ENCODE data around the gene VWA3B.
"Not testable (repeated sequence)": the region's sequence is repeated elsewhere in the genome, so short reads cannot be mapped to it uniquely, and the experiment has no call there.

The VWA3B gene

DNA sequence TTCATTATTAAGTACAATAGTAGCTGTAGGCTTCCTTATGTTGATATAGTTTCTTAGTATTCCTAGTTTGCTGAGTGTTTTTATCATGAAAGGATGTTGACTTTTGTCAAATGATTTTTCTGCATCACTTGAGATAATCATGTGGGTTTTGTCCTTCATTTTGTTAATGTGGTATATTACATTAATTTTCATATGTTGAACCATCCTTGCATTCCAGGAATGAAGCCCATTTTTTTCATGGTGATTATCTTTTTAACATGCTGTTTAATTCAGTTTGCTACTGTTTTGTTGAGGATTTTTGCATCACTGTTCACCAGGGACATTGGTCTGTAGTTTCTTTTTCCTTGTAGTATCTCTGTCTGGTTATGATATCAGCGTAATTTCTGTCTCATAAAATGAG lies 176.4 kb downstream of the VWA3B start:
- DNase-seq: no peak

DNA sequence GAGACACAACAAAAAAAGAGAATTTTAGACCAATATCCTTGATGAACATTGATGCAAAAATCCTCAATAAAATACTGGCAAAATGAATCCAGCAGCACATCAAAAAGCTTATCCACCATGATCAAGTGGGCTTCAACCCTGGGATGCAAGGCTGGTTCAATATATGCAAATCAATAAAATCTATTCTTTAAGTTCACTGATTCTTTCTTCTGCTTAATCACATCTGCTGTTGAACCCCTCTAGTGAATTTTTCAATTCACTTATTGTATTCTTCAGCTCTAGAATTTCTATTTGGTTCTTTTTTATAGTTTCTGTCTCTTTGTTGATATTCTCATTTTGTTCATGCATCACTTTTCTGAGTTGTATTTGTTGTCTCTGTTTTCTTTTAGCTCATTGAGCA lies 181.3 kb downstream of the VWA3B start:
- DNase-seq: not testable (repeated sequence)

DNA sequence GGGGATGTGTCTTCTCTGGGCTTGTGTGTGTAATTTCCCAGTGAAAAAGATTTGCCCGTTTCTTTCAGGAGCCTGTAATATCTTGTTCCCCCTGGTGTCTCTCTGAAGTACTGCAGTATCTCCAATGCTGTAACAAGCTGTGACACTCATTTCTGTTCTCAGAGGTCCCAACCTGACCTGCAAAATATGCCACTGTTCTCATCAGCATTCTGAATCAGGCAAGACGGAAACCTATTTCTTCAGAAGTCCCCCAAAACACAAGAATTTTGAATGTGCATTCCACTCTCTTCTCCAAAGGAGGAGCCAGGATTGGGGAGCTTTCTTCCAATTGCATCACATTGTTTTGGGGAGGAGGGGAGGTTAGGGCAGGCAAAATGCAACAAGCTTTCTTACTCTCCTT lies 182.3 kb downstream of the VWA3B start:
- DNase-seq: no peak

GRCh38 chr2:98269830-98270229 lies 182.9 kb downstream of the VWA3B start:
- DNase-seq: no peak

GRCh38 chr2:98277162-98277859 lies 190.3 kb downstream of the VWA3B start:
- DNase-seq: no peak

DNA sequence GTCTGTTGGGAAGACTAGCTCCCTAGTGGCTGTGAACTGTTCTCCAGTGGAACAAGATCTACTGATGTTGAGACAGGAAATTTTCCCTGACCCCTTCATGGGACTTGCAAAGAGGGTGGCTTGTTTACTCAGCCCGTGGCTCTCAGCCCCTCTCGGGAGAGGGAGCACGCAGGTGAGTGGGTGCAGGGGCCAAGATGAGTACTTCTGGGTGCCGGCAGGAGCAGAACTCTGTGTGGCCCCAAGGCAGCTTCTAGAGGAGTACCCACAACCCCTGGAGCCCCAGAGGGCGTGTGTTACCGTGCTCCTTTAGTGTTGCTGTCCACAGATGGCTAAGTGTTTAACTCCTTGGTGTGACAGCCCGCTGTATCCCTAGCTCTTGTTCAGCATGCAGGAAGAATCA lies 191.1 kb downstream of the VWA3B start:
- no peak for DNase-seq

- no peak for DNase-seq
These were observed 193.6 kb downstream of the VWA3B start for GRCh38 chr2:98280376-98281102.

GRCh38 chr2:98281607-98282006 lies 194.6 kb downstream of the VWA3B start:
- no peak for DNase-seq

DNA sequence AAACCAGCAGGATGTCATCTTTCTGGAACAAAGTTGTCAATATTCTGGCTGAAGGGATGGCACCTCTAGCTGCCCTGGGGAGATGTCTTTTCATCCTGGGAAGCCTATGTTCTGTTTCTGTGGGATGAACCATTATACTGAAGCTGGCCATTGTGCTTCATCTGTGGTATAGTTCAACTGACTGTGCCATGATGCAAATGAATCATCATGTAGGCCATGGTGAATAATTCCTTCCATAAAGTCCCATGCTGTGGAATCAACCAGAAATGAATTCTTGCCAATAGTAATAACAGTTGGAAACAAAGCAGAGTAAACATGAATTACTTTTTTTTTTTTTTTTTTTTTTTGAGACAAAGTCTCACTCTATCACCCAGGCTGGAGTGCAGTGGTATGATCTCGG lies 195.1 kb downstream of the VWA3B start:
- no peak for DNase-seq

- no peak for DNase-seq
These were observed 206.1 kb downstream of the VWA3B start for GRCh38 chr2:98293030-98293429.

GRCh38 chr2:98293931-98294687 lies 207.1 kb downstream of the VWA3B start:
- DNase-seq: no peak

DNA sequence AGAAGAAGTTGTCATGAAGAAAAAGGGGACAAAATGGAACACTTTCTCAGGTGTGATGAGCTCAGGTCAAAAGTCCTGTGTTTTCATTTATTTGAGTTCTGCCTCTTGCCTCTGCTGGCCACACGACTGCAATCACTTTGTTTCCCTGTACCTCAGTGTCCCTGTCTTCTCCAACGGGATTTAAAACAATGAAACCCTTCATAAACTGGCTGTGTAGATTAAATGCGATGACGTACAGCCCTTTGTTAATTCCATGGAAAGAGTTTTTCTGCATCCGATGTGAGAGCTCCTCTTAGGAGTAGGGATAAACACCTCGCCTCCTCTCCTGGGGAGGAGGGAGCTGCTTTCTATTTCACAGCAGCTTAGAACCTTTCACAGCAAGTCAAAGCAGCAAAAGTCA lies 207.7 kb downstream of the VWA3B start:
- no peak for DNase-seq

DNA sequence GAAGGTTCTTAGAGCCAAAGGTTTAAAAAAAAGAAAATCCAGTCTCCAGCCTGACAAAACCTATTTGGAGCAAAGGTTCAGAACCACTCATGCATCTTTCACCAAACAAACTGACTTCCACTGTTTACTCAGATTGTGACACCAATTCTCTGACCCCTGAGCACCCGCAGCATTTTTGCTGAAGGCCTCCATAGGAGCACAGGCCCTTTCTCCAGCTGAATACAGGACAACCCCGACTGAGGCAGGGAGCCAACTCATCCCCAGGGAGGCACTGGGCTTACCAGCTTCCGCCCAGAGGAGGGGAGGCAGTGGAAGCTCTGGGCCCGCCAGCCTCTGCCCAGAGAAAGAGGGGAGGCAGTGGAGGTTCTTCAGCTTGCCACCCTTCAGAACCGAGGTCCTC lies 208.3 kb downstream of the VWA3B start:
- no peak for DNase-seq

DNA sequence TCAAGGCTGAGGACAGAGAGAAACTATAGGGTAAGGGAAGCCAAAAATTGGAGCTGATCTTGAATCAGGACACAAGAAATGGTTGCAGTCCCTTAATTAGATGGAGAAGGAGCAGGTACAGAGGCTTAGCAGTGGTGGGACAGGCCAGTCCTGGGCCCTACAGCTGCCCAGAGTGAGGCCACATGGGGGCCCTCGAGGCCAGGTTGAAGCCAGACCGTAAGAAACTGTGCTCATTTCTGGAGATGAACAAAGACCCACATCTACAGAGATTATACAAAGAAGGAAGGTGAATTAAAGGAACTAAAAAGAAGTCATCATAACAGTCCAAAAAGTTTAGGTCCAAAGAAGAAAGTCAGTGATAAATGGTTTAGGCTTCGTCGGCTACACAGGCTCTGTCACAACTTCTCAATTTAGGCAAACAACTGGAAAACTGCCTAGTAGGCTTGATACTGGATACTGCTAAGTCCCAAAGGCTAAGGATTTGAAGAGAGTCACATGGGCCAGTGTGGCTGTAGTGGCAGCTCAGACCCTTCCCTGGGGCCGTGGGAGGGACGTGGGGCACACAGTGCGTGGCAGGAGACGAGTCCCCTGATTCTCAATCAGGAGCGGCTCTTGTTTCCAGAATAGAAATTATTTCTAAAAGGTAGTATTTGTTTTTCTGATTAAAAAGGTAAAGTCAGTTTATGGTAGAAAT lies 208.9 kb downstream of the VWA3B start:
- no peak for DNase-seq

GRCh38 chr2:98296440-98296839 lies 209.5 kb downstream of the VWA3B start:
- DNase-seq: no peak

DNA sequence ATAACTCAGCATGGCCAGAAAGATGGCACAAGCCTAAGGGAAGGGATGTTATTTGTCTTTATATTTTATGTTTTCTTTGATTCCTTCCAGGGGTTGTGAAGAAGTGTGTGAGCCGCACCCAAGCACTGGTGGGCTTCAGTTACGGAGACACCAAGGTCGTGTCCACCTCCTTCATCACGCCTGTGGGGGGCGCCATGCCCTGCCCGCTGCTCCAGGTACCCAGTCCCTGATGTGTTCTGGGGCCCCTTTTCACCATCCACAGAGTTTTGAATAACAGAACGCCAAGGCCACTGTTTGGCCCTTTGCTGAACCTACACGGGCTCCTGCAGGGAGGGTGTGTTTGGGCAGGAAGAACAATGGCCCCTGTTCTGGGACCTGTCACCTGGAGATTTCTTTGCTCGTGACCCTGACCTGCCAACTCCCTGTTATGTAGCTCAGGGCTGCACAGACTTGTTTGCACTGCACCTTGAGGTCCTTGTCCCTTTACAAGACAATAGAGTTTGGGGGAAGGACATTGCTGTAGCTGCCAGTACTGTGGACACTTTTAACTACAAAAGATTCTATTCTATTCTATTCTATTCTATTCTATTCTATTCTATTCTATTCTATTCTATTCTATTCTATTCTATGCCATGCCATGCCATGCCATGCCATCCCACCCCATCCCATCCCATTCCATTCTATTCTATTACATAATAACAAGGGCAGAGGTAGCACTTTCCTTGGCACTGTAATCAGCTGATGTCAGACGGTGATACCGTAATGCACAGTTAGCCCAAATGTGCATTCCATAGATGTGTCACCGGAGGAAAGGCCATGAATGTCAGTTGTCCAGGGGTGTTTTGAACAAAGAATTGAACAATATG lies 211.1 kb downstream of the VWA3B start:
- DNase-seq: no peak

GRCh38 chr2:98298683-98299164 lies 211.8 kb downstream of the VWA3B start:
- DNase-seq: no peak

DNA sequence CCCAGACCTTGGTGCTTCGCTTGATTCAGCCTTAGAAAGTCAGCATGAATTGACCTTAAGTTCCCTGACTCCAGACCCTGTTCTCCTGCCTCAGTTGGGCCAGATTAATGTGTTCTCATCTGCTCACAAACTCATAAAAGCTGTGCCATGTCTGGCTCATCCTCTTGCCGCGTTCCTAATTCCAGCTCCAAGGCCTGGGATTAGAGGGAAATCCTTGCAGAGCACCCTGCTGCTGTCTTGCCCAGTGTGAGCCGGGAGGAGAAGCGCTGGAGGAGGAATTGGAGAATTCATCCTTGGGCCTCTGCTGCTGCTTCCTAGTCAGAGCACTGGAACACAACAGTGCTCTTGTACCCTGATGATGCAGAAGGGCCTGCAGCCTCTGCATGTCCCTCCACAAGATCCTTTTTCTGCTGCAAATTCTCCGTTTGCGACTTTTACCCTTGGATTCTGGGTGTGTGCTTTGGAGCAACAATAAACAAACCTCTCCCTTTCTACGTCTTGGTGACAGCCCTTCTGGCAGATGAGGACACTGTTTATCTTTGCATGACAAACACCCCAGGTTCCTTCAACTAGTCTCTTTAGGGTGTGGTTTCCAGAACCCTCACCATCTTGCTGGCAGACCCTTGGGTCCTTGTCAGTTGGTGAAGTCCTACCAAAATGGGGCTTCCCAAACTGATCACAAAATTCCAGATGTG lies 212.4 kb downstream of the VWA3B start:
- no peak for DNase-seq

DNA sequence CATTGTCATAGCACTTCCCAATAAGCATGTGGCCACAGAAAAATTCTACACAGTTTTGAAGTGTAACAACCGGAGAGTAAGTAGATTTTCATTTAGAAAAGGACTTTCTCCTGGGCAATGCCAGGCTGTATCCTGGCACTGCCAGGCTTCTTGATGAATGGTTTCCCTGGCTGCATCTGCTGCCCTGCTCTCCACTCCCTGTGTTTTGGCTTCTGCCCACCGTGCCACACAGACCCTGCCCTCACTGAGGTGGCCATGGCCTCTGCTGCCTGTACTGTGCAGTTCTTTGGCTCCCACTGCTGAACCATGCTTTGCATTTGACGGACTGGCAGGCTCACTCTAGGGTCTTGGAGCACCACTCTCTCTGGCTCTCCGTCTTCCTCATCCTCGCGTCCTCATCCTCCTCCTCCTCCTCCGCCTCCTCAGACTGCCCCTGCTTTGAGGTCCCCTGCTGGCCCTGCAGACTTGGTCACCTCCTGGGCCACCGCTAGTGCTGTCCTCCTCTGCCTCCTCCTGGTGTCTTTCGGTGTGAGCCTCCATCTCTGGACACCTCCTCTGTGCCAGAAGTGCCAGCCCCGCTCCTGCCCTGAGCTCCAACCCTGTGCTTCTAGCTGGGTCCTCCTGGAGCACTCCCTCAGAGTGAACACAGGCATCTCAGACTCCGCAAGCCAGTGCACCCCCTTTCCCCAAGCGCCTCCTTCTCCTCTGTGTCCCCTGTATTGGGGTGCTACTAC lies 213.3 kb downstream of the VWA3B start:
- DNase-seq: no peak

- DNase-seq: no peak
These were observed 214.5 kb downstream of the VWA3B start for GRCh38 chr2:98301469-98301868.

All from NCI-H774 (cell line).